ENCODE measurements around the gene ITPKA. TPM values are rescaled to one million over a fixed set of nuclear protein-coding genes. Genes with fewer than 3 reads are reported as not detected.

ITPKA gene
- total and polyA plus RNA-seq, 2 experiments from 2014 or later = 0.14 to 0.43 TPM

DNA sequence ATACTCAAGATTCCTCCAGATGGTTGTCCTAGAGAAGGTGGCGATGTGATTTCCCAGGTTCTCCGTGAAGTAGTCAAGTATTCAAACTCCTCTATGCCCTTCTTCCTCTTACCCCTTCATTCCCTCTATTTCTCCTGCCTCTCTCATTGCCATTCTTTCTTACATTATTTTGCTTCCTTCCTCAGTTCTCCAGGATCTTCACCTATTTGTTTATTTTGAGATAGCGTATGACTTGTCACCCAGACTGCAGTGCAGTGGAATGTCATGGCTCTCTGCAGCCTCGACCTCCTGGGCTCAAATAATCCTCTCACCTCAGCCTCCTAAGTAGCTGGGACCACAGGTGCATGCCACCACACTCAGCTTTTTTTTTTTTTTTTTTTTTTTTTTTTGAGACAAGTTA, 1.8 kb upstream of the ITPKA start:
- DNase-seq = no peak
- Histone ChIP-seq H3K27ac (no peak overlapping the region), H3K27me3 (replicated peaks; ENCODE audit: insufficient read depth) (peaks cover 9% of the 10 kb centered on the region; the same call in 1 of the 2 replicates), H3K36me3 (ENCODE audit: low read depth) (no peaks in the 10 kb centered on the region), H3F3A (ENCODE audit: insufficient read depth) (peaks cover 8% of the 10 kb centered on the region; the same call in 1 of the 2 replicates), H4K20me1 (ENCODE audit: insufficient read depth) (no peaks in the 10 kb centered on the region), H3K9me3 (ENCODE audit: low read depth) (no peaks in the 10 kb centered on the region), H3K79me2 (ENCODE audit: insufficient read depth) (no peaks in the 10 kb centered on the region), H3K4me1 (ENCODE audit: insufficient read depth) (peaks cover 12% of the 10 kb centered on the region), H2AFZ (no peak overlapping the region), H3K4me2 (ENCODE audit: unreplicated experiment) (no peak overlapping the region), H3K4me3 (no peak overlapping the region), H3K9me2 (ENCODE audit: insufficient read depth) (no peaks in the 10 kb centered on the region), H3K9ac (no peak overlapping the region)
- TF ChIP-seq EZH2 (IDR thresholded peaks at IDR 0.05; ENCODE audit: insufficient read depth, poor library complexity, severe bottlenecking) = no peak
- in situ Hi-C loops (cut with MboI) = no loop called here
- 94 to 96% methylated on average over 4 of the region's 4 CpGs for WGBS, 2 experiments (ENCODE audit: low coverage in 1 of 2, low lambda C conversion rate in 2 of 2, missing lambda C conversion rate in 2 of 2)

- Histone ChIP-seq H3K9me2 (ENCODE audit: insufficient read depth) (no peaks in the 10 kb centered on the region), H3K79me2 (ENCODE audit: insufficient read depth) (no peaks in the 10 kb centered on the region), H3F3A (ENCODE audit: insufficient read depth) (peaks cover 8% of the 10 kb centered on the region; the same call in 1 of the 2 replicates), H2AFZ (peak overlapping the region; percentile 70), H3K4me3 (peak overlapping the region; percentile 66), H4K20me1 (ENCODE audit: insufficient read depth) (no peaks in the 10 kb centered on the region), H3K4me1 (ENCODE audit: insufficient read depth) (peaks cover 12% of the 10 kb centered on the region), H3K9ac (peak overlapping the region; percentile 62), H3K9me3 (ENCODE audit: low read depth) (no peaks in the 10 kb centered on the region), H3K27me3 (replicated peaks; ENCODE audit: insufficient read depth) (peaks cover 9% of the 10 kb centered on the region; the same call in 1 of the 2 replicates), H3K36me3 (ENCODE audit: low read depth) (no peaks in the 10 kb centered on the region), H3K4me2 (ENCODE audit: unreplicated experiment) (peak overlapping the region; percentile 60), H3K27ac (no peak overlapping the region)
- 9 to 11% methylated on average over 15 of the region's 15 CpGs for WGBS, 2 experiments (ENCODE audit: low coverage in 1 of 2, low lambda C conversion rate in 2 of 2, missing lambda C conversion rate in 2 of 2)
- in situ Hi-C loops (cut with MboI) = no loop called here
- DNase-seq = no peak
- no peak for TF ChIP-seq EZH2 (IDR thresholded peaks at IDR 0.05; ENCODE audit: insufficient read depth, poor library complexity, severe bottlenecking)
- no peak for TF ChIP-seq EZH2phosphoT487 (IDR thresholded peaks at IDR 0.05; ENCODE audit: insufficient read depth, low read depth)
These were observed 973 bp upstream of the ITPKA start for GRCh38 chr15:41492597-41493204.

- peak overlapping the region; percentile 27 for H2AFZ ChIP-seq
- peak overlapping the region; percentile 60 for H3K4me2 ChIP-seq (ENCODE audit: unreplicated experiment)
- 1 to 2% methylated on average over 13 to 27 of the region's 41 CpGs for WGBS, 2 experiments (ENCODE audit: low coverage in 1 of 2, low lambda C conversion rate in 2 of 2, missing lambda C conversion rate in 2 of 2)
These were observed 172 bp downstream of the ITPKA start for GRCh38 chr15:41493902-41494189.

GRCh38 chr15:41494190-41494921, 682 bp downstream of the ITPKA start:
- peak; percentile 38 for DNase-seq
- 0 out of 2 replicates have a peak, but pooled peaks have one; percentile 49 for TF ChIP-seq EZH2phosphoT487 (IDR thresholded peaks at IDR 0.05; ENCODE audit: insufficient read depth, low read depth)
- peak; percentile 78 for TF ChIP-seq EZH2 (IDR thresholded peaks at IDR 0.05; ENCODE audit: insufficient read depth, poor library complexity, severe bottlenecking)
- Histone ChIP-seq H3F3A (ENCODE audit: insufficient read depth) (peaks cover 7% of the 10 kb centered on the region; the same call in 1 of the 2 replicates), H2AFZ (peak overlapping the region; percentile 27), H3K27me3 (replicated peaks; ENCODE audit: insufficient read depth) (peaks cover 10% of the 10 kb centered on the region; the same call in 1 of the 2 replicates), H3K4me3 (peak overlapping the region; percentile 66), H3K9me2 (ENCODE audit: insufficient read depth) (no peaks in the 10 kb centered on the region), H3K4me1 (ENCODE audit: insufficient read depth) (peaks cover 12% of the 10 kb centered on the region), H3K36me3 (ENCODE audit: low read depth) (no peaks in the 10 kb centered on the region), H3K79me2 (ENCODE audit: insufficient read depth) (no peaks in the 10 kb centered on the region), H3K27ac (no peak overlapping the region), H4K20me1 (ENCODE audit: insufficient read depth) (no peaks in the 10 kb centered on the region), H3K4me2 (ENCODE audit: unreplicated experiment) (peak overlapping the region; percentile 60), H3K9ac (no peak overlapping the region), H3K9me3 (ENCODE audit: low read depth) (no peaks in the 10 kb centered on the region)
- in situ Hi-C loops (cut with MboI) = no loop called here
- 3% methylated on average over 33 to 75 of the region's 77 CpGs for WGBS, 2 experiments (ENCODE audit: low coverage in 1 of 2, low lambda C conversion rate in 2 of 2, missing lambda C conversion rate in 2 of 2)

More at GRCh38 chr15:41493902-41494189, 172 bp downstream of the ITPKA start:
- no peak for DNase-seq
- in situ Hi-C loops (cut with MboI) = no loop called here
- TF ChIP-seq EZH2phosphoT487 (IDR thresholded peaks at IDR 0.05; ENCODE audit: insufficient read depth, low read depth) = no peak
- TF ChIP-seq EZH2 (IDR thresholded peaks at IDR 0.05; ENCODE audit: insufficient read depth, poor library complexity, severe bottlenecking) = no peak
- H3K27ac ChIP-seq = no peak overlapping the region
- H3K36me3 ChIP-seq (ENCODE audit: low read depth) = no peaks in the 10 kb centered on the region
- H3K4me1 ChIP-seq (ENCODE audit: insufficient read depth) = peaks cover 12% of the 10 kb centered on the region
- H3K79me2 ChIP-seq (ENCODE audit: insufficient read depth) = no peaks in the 10 kb centered on the region
- H4K20me1 ChIP-seq (ENCODE audit: insufficient read depth) = no peaks in the 10 kb centered on the region
- no peak overlapping the region for H3K9ac ChIP-seq
- no peaks in the 10 kb centered on the region for H3K9me2 ChIP-seq (ENCODE audit: insufficient read depth)
- H3K27me3 ChIP-seq (replicated peaks; ENCODE audit: insufficient read depth) = peaks cover 9% of the 10 kb centered on the region; the same call in 1 of the 2 replicates
- H3K9me3 ChIP-seq (ENCODE audit: low read depth) = no peaks in the 10 kb centered on the region
- H3K4me3 ChIP-seq = peak overlapping the region; percentile 66
- peaks cover 8% of the 10 kb centered on the region; the same call in 1 of the 2 replicates for H3F3A ChIP-seq (ENCODE audit: insufficient read depth)
